A549 (cell line): ENCODE measurements around the gene PLLP. TPM values are rescaled to one million over a fixed set of nuclear protein-coding genes. Genes with fewer than 3 reads are reported as not detected.

ENCODE experiments used
- ATAC-seq, 2 experiments: fragments of 200-7000 bp in 1 of 2; fragments of >200 bp in 1 of 2; cut with Nextera tagmentation in 1 of 2; cut with Tn5 transposase in 1 of 2; 3 replicates each; pipeline versions ENCODE4 v1.8.0 to v1.9.1; 2018 to 2020; ENCODE audit warnings: mild to moderate bottlenecking in 1 of 2, moderate library complexity in 1 of 2
- CTCF ChIA-PET: fragments of 300-600 bp; sonication (Branson Sonifier 250); formaldehyde crosslinking; extraction: SDS; loops from one replicate; lab custom pipeline; 2021; ENCODE audit warnings: antibody characterized with exemption, inconsistent platforms; lab: Yijun Ruan, JAX
- POLR2A ChIA-PET: fragments of 350-600 bp; formaldehyde crosslinking; extraction: SDS; loops from one replicate; lab custom pipeline; 2021; ENCODE audit warnings: antibody characterized with exemption, inconsistent platforms; lab: Yijun Ruan, JAX
- DNase-seq, 2 experiments: peaks; one replicate each; pipeline versions ENCODE4 v3.0.0 to v3.0.0-alpha.2; 2011 to 2016; ENCODE audit warnings: low read depth in 1 of 2, low spot score in 1 of 2
- FAIRE-seq: peaks from 2 replicates; lab custom pipeline; 2011; peaks lifted over from hg19 to GRCh38; lab: Jason Lieb, UNC
- H3K27ac ChIP-seq, 2 experiments: fragments of >200 bp; sonication (Bioruptor Twin); formaldehyde crosslinking; 3 replicates each; pipeline ENCODE4 v1.5.1; 2016 to 2017
- H3K4me1 ChIP-seq: fragments of >200 bp; sonication (Bioruptor Twin); formaldehyde crosslinking; 3 replicates; pipeline ENCODE4 v1.6.1; 2016
- H3K4me2 ChIP-seq: fragments of >200 bp; sonication (Bioruptor Twin); formaldehyde crosslinking; 3 replicates; pipeline ENCODE4 v1.6.1; 2016
- H3K4me3 ChIP-seq: fragments of >200 bp; sonication (Bioruptor Twin); formaldehyde crosslinking; 3 replicates; pipeline ENCODE4 v1.5.1; 2016
- H3K9me3 ChIP-seq: fragments of >200 bp; sonication (Bioruptor Twin); formaldehyde crosslinking; 3 replicates; pipeline ENCODE4 v1.6.1; 2016
- BHLHE40 ChIP-seq: IDR thresholded peaks from 2 replicates; pipeline ENCODE4 v1.6.1; 2012; ENCODE audit warnings: low read depth, low read length, inconsistent platforms
- CHD2 ChIP-seq: fragments of 150-350 bp; IDR thresholded peaks from 2 replicates; pipeline ENCODE4 v1.6.1; 2014; ENCODE audit warnings: low read length; ENCODE audit not compliant: partially characterized antibody
- EHMT2 ChIP-seq: fragments of 200-600 bp; sonication (generic); IDR thresholded peaks from 2 replicates; pipeline ENCODE4 v1.6.1; 2016; ENCODE audit warnings: antibody characterized with exemption, low read depth, mild to moderate bottlenecking, moderate library complexity
- EP300 ChIP-seq, 2 experiments: fragments of >200 bp; sonication (Bioruptor Twin); formaldehyde crosslinking; IDR thresholded peaks; 2 replicates in 1 of 2; 3 replicates in 1 of 2; pipeline ENCODE4 v1.6.1; 2016 to 2017
- ESRRA ChIP-seq: fragments of 150-350 bp; IDR thresholded peaks from 2 replicates; pipeline ENCODE4 v1.6.1; 2014; ENCODE audit warnings: mild to moderate bottlenecking, low read length, borderline replicate concordance
- HOXB5 ChIP-seq: fragments of 250-450 bp; sonication (Bioruptor Pico); IDR thresholded peaks from 2 replicates; pipeline ENCODE4 v1.5.0; 2020; ENCODE audit warnings: mild to moderate bottlenecking, moderate library complexity
- JUN ChIP-seq, 2 experiments: fragments of >200 bp; sonication (Bioruptor Twin); formaldehyde crosslinking; IDR thresholded peaks; 2 replicates in 1 of 2; 3 replicates in 1 of 2; pipeline ENCODE4 v1.6.1; 2016 to 2017
- MAZ ChIP-seq: fragments of 150-350 bp; IDR thresholded peaks from 2 replicates; pipeline ENCODE4 v1.6.1; 2014; ENCODE audit warnings: antibody characterized with exemption, low read depth, low read length, borderline replicate concordance
- MYC ChIP-seq: IDR thresholded peaks from 2 replicates; pipeline ENCODE4 v1.6.1; 2012; ENCODE audit warnings: mild to moderate bottlenecking, inconsistent platforms, low read length, improper control_type of control experiment, borderline replicate concordance
- RARB ChIP-seq: fragments of 250-450 bp; sonication (Bioruptor Pico); IDR thresholded peaks from 2 replicates; pipeline ENCODE4 v1.8.0; 2021; ENCODE audit warnings: mild to moderate bottlenecking, moderate library complexity
- RNF2 ChIP-seq: fragments of 200-600 bp; sonication (generic); IDR thresholded peaks from 2 replicates; pipeline ENCODE4 v1.6.1; 2016; ENCODE audit warnings: low read depth, mild to moderate bottlenecking, antibody characterized with exemption, moderate library complexity, borderline replicate concordance
- SREBF2 ChIP-seq: fragments of 450-650 bp; IDR thresholded peaks from 2 replicates; pipeline ENCODE4 v1.6.1; 2014; ENCODE audit warnings: mild to moderate bottlenecking, moderate library complexity
- TFCP2L1 ChIP-seq: fragments of 250-450 bp; sonication (Bioruptor Pico); IDR thresholded peaks from 2 replicates; pipeline ENCODE4 v1.5.0; 2021; ENCODE audit warnings: mild to moderate bottlenecking
- ZSCAN20 ChIP-seq: fragments of 250-450 bp; sonication (Bioruptor Pico); IDR thresholded peaks from 2 replicates; pipeline ENCODE4 v1.8.0; 2022; ENCODE audit warnings: mild to moderate bottlenecking, moderate library complexity
- WGBS: methylation state at CpG from one replicate; pipeline ENCODE4 v1.1.6; 2017; ENCODE audit errors: missing lambda C conversion rate; 5-methylcytosine and 5-hydroxymethylcytosine counted together
- polyA plus RNA-seq, 4 experiments: library from polyadenylated mRNA; depleted of rRNA in 3 of 4; stranded (reverse); fragments of >200 nt; fragmentation: RNase III in 1 of 4; extraction: RNeasy Plus Mini Kit Qiagen cat#74134 plus additional on column Dnase treatment in 1 of 4; gene quantifications; 2 replicates in 3 of 4; 3 replicates in 1 of 4; pipeline ENCODE4 v1.2.3, GENCODE V29; 2011 to 2017
- TF ChIP-seq, protein P1 (sequence below): IDR thresholded peaks from 2 replicates; pipeline ENCODE4 v1.6.1; 2012
- TF ChIP-seq, protein P2 (sequence below): fragments of >200 bp; sonication (Bioruptor Twin); formaldehyde crosslinking; IDR thresholded peaks from 3 replicates; pipeline ENCODE4 v1.5.1; 2016

The PLLP gene
- polyA plus RNA-seq, 2 of the 4 experiments (the other 2 are of a cell fraction) = 1.8 to 3.3 TPM

DNA sequence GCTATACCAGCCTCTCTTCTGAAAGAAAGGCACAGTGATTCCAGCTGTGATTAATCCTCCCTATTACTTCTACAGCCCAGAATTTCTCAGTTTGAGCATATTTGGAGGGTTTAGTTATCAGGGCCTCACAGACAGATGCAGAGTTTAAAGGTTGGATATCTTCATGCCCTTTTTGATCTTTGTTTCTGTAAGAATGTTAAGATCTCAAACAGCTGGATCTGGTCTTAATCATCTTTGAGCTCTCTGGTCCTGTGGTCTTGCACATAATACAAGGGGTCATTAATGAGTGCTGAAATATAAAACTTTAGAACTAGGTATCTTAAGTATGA is 48.5 kb downstream of the PLLP start:
- POLR2A ChIA-PET = interaction anchor here (1.6 kb wide), 1 partner anchor 9 kb away, joined by 4 read pairs; the partner anchor contains the start of gene ARL2BP
- ATAC-seq = no peak
- H3K4me2 ChIP-seq = no peak overlapping the region
- TF ChIP-seq TFCP2L1 (CRISPR knock-in tag) (no peak), ZSCAN20 (CRISPR knock-in tag) (no peak), HOXB5 (CRISPR knock-in tag) (no peak), EHMT2 (no peak), JUN (IDR thresholded peaks at IDR 0.05) (no peak), ESRRA (no peak), MAZ (no peak), EP300 (IDR thresholded peaks at IDR 0.05) (no peak), SREBF2 (no peak), BHLHE40 (no peak), RNF2 (no peak), MYC (no peak), RARB (CRISPR knock-in tag) (no peak)
- TF ChIP-seq, protein P1, sequence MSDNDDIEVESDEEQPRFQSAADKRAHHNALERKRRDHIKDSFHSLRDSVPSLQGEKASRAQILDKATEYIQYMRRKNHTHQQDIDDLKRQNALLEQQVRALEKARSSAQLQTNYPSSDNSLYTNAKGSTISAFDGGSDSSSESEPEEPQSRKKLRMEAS = no peak
- TF ChIP-seq, protein P2, sequence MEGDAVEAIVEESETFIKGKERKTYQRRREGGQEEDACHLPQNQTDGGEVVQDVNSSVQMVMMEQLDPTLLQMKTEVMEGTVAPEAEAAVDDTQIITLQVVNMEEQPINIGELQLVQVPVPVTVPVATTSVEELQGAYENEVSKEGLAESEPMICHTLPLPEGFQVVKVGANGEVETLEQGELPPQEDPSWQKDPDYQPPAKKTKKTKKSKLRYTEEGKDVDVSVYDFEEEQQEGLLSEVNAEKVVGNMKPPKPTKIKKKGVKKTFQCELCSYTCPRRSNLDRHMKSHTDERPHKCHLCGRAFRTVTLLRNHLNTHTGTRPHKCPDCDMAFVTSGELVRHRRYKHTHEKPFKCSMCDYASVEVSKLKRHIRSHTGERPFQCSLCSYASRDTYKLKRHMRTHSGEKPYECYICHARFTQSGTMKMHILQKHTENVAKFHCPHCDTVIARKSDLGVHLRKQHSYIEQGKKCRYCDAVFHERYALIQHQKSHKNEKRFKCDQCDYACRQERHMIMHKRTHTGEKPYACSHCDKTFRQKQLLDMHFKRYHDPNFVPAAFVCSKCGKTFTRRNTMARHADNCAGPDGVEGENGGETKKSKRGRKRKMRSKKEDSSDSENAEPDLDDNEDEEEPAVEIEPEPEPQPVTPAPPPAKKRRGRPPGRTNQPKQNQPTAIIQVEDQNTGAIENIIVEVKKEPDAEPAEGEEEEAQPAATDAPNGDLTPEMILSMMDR = no peak
- CTCF ChIA-PET = interaction anchor here (0.8 to 1.1 kb wide), 3 partner anchors 10 to 69 kb away, joined by 3 read pairs; no protein-coding TSS in a partner anchor
- H3K4me1 ChIP-seq = no peaks in the 10 kb centered on the region
- DNase-seq = no peak
- H3K4me3 ChIP-seq = no peak overlapping the region
- no peak overlapping the region for H3K27ac ChIP-seq
- H3K9me3 ChIP-seq = no peaks in the 10 kb centered on the region
- FAIRE-seq = no peak

DNA sequence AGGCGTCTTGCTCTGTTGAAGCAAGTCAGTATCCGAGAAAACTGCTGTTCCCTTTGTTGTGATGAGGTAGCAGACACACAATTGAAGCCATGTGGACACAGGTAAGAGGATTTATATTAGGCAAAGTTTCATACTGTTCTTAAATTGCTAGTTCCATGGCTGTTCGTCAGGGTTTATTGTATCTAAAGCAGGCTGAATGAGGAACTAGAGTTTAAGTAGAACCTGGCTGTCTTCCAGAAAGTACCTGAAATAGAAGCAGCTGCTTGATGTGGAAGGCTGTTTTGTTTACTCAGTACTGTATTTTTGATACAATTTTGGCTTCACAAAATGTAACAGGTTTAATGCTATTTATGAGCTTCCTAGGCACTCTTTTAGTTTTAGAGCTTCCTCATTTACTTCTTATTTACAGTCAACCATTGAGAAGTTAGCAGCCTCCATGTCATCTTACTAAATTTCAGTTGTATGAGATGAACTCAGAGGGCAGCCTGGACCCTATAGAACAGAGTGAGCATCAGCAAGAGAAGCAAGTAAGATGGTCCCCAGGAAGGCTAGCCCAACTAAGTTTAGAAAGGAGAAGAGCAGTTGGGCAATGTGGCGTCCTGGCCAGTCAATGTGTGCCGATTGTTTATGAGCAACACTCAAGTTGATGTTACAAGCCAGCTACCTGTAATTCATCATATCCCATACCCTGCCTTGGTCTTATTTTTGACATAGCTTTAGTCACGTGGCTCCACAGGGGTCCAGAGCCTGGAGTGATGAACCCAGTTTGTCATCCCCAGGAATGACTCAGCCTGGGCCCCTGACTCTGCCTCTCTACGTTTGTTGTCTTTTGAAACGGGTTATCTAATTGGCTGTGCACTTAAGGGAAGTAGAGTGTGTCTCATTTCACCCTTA is 49.1 kb downstream of the PLLP start:
- Histone ChIP-seq H3K4me1 (no peaks in the 10 kb centered on the region), H3K4me3 (no peak overlapping the region), H3K9me3 (no peaks in the 10 kb centered on the region), H3K4me2 (no peak overlapping the region), H3K27ac (no peak overlapping the region)
- ATAC-seq (no peak), DNase-seq (no peak), FAIRE-seq (no peak)
- POLR2A ChIA-PET = interaction anchor here (1.6 kb wide), 1 partner anchor 10 kb away, joined by 4 read pairs; the partner anchor contains the start of gene ARL2BP
- CTCF ChIA-PET = interaction anchor here (0.6 to 1.1 kb wide), 3 partner anchors 13 to 69 kb away, joined by 3 read pairs; no protein-coding TSS in a partner anchor
- 75% methylated on average over 8 of the region's 8 CpGs for WGBS
- no peak for TF ChIP-seq CHD2
- TF ChIP-seq, all 56 proteins: peak for 0

DNA sequence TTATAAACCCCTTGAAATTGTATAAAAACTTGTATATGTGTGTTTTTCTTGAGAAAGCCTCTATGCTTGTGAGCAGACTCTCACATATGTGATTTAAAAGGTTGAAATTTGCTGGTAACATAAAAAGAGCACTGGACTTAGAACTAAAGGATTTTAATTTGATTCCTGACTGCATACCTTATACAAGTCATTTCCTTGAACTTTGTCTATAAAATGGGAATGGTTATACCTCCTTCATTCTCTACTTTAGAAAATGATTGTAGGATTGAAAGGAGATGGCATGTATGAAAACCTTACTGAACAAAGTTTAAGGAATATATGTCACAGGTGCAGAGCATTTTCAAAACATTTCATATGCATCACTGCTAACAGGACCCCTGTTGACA is 49.8 kb downstream of the PLLP start:
- ATAC-seq (no peak), DNase-seq (no peak), FAIRE-seq (no peak)
- TF ChIP-seq ESRRA (no peak), EHMT2 (no peak), RARB (CRISPR knock-in tag) (no peak)
- ChIA-PET CTCF (no interaction called here), POLR2A (no interaction called here)
- Histone ChIP-seq H3K27ac (no peak overlapping the region), H3K4me2 (no peak overlapping the region), H3K9me3 (no peaks in the 10 kb centered on the region), H3K4me1 (no peaks in the 10 kb centered on the region), H3K4me3 (no peak overlapping the region)
